SIG-M5 treated with dmso at 0.1 percent for 504 hours (cell line): Measurements from ENCODE around the gene MTSS2.

Source experiments
- DNase-seq: peaks from one replicate; lab custom pipeline; 2025; ENCODE audit not compliant: unreplicated experiment; lab: John Stamatoyannopoulos, UW

MTSS2 gene, protein sequence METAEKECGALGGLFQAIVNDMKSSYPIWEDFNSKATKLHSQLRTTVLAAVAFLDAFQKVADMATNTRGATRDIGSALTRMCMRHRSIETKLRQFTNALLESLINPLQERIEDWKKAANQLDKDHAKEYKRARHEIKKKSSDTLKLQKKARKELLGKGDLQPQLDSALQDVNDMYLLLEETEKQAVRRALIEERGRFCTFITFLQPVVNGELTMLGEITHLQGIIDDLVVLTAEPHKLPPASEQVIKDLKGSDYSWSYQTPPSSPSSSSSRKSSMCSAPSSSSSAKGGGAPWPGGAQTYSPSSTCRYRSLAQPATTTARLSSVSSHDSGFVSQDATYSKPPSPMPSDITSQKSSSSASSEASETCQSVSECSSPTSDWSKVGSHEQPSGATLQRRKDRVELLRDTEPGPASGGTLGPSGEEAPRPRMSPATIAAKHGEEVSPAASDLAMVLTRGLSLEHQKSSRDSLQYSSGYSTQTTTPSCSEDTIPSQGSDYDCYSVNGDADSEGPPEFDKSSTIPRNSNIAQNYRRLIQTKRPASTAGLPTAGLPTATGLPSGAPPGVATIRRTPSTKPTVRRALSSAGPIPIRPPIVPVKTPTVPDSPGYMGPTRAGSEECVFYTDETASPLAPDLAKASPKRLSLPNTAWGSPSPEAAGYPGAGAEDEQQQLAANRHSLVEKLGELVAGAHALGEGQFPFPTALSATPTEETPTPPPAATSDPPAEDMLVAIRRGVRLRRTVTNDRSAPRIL

GRCh38 chr16:70685938-70686375 is at the start of gene MTSS2:
Gene MTSS2, minus strand, starts transcription at chr16:70686053. Its CDS starts 262 bp downstream, at chr16:70685791.
- DNase-seq: peak; percentile 44

- no peak for DNase-seq
These were observed 49.5 kb upstream of the MTSS2 start for GRCh38 chr16:70735141-70735979.

- DNase-seq: no peak
These were observed 48.8 kb upstream of the MTSS2 start for GRCh38 chr16:70734522-70735095.

GRCh38 chr16:70730944-70731343 is 45.1 kb upstream of the MTSS2 start:
- no peak for DNase-seq

DNA sequence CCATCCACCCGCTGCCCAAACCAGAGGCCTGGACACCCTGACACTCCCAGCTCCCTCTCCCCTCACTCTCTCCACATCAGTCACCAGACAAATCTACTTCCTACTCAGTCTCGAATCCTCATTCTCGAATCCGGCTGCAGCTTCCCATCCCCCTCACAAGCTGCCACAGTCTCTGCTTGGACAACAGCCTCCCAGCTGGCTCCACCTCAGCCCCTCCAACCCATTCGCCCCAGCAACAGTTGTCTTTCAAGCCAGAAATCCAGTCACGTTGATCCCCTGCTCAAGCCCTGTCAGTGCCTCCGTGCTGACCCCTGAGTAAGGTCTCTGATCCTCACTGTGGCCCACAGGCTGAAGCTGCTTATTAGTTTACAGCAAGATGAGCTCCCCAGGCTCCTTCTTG is 44.2 kb upstream of the MTSS2 start:
- no peak for DNase-seq

DNA sequence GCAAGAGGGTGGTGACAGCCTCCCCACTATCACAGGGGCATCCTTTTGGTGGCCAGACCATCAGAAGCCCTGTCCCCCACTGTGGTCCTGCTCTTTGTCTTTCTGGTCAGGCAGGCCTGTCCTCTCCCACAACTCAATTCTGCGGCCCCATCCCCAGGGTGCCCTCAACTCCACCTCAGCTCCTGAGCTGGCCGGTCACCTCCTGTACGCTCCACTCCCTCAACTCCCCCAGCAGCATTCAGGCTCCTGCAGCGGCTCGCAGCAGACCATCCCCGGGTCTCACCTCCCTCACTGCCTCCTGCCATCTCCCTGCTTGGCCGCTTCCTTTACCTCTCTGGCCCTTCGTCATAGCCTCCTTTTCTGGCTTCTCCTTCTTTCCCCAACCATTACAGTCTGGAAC is 43.4 kb upstream of the MTSS2 start:
- DNase-seq: no peak

DNA sequence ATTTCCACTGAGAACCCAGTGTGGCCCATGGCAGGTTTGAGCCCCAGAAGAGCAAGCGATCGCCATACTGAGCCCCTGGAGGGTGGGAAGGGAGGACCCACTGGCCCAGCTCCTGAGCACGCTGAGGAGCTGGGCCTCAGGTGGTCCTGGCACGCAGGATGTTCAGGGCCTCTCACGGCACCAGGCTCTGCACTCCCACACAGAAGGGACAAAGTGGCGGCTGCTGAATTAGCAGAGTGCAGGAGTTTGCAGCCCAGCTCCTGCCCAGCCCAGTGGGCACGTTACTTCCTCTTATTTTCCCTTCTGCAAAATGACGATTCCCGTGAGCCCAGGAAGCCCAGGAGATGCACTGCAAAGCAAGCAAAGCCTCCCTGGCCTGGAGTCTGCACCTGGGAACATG is 42.3 kb upstream of the MTSS2 start:
- no peak for DNase-seq

DNA sequence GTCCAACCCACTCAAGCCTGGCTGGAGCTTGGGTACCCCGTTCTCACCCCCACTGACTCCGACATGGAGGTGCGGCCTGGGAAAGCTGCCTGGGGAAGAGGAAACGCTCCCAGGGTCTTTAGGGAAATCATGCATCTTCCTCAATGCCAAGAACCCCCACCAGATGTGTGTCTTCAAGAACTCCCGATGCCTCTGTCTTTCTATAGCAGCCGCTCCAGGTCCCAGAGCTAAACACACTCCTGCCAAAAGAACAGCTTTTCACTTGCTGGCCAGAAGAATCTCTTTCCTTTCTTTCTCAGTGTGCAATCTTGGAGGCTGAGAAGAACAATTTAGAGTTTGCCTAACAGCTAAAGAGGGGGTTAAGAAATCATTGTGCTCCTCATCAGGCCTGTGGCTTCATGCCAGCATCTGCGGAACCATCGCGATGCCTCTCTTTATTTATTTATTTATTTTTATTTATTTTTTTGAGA is 41.1 kb upstream of the MTSS2 start:
- no peak for DNase-seq

- no peak for DNase-seq
These were observed 40.3 kb upstream of the MTSS2 start for GRCh38 chr16:70725912-70726828.

GRCh38 chr16:70725024-70725911 is 39.4 kb upstream of the MTSS2 start:
- DNase-seq: no peak

GRCh38 chr16:70724146-70725023 is 38.5 kb upstream of the MTSS2 start:
- no peak for DNase-seq

GRCh38 chr16:70723740-70724145 is 37.9 kb upstream of the MTSS2 start:
- no peak for DNase-seq

DNA sequence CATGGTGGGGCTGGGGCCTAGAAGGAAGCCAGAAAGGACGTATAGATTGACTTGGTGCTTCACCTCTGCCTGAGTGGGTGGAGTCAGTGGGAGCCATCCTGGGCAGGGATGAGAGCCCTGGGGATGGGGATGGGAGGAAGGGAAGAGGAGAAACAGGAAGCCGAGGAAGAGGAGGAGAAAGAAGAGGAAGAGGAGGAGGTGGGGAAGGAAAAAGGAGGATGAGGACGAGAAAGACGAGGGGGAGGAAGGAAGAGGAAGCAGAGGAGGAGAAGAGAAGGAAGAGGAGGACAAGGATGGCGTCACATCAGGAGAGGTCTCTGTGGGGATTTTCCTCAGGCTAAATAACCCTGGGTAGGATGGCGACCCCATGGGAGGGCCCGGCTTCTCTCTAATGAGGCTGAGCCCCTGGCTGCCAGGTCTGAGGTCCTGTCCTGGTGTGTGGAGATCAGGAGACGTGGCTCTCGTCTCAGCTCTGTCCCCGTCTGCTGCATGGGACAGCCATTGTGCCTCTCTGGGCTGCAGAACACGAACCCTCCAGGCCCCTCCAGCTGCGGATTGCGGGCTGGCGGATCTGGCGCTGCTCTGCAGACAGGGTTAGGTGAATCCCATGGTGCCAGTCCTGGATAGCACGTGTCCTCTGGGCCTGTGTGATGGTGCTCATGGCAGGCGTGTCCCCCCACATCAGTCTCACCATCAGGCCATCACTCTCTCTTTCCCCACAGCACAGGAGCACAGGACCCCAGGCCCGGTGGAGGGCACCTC is 35.5 kb upstream of the MTSS2 start:
- DNase-seq: no peak

GRCh38 chr16:70720425-70721201 is 34.8 kb upstream of the MTSS2 start:
- DNase-seq: no peak

DNA sequence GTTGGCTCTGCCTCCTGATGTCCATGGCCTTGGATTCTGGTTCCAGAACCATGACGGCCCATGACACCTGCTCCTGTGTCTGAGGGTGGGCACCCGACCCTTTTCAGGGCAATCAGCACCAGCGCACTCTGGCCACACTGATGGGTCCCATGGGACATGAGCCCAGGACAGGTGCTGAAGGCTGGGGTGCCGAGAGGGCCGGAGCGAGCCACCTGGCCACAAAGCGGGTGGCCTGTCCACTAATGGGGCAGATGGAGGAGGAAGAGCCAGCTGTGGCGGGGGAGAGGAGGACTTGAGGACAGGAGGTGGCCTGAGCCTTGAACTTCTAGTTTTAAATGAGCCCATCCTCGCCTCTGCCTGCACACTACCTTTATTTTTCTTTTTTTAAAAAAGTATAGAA is 31.2 kb upstream of the MTSS2 start:
- no peak for DNase-seq

- no peak for DNase-seq
These were observed 30.1 kb upstream of the MTSS2 start for GRCh38 chr16:70715860-70716357.
